ENCODE measurements around the gene CAPZB. TPM values are rescaled to one million over a fixed set of nuclear protein-coding genes. Genes with fewer than 3 reads are reported as not detected.

CAPZB gene
- total and polyA plus RNA-seq, 2 donors (not counting 3 experiments of a cell fraction or from before 2014, with no cell fraction given): 196 to 347 TPM

- Histone ChIP-seq H4K20me1 (replicated peaks; ENCODE audit: control insufficient read depth, extremely low read depth, insufficient read depth, low read length) (no peaks in the 10 kb centered on the region), H3K4me2 (ENCODE audit: insufficient read depth, low read length) (no peak overlapping the region), H3K36me3 (ENCODE audit: control insufficient read depth in 2 of 2, extremely low read depth in 1 of 2, insufficient read depth in 2 of 2, low read length in 2 of 2) (peaks cover 0 to 44% of the 10 kb centered on the region in 2 experiments), H3K9me3 (replicated peaks; ENCODE audit: control insufficient read depth, insufficient read depth, low read length) (no peaks in the 10 kb centered on the region), H3K9me1 (replicated peaks; ENCODE audit: control insufficient read depth, extremely low read depth, insufficient read depth, low read length) (no peaks in the 10 kb centered on the region), H3K4me1 (ENCODE audit: control insufficient read depth, extremely low read depth, insufficient read depth, low read length) (no peaks in the 10 kb centered on the region), H2AFZ (ENCODE audit: low read depth, low read length) (no peak overlapping the region), H3K27me3 (ENCODE audit: control insufficient read depth in 2 of 2, insufficient read depth in 2 of 2, low read length in 2 of 2) (no peaks in the 10 kb centered on the region), H3K4me3 (replicated peaks in 1 of 3; ENCODE audit: insufficient read depth in 1 of 3, low read depth in 1 of 3, low read length in 3 of 3) (no peak overlapping the region), H3K27ac (ENCODE audit: insufficient read depth, low read depth, low read length) (no peak overlapping the region), H3K9ac (replicated peaks; ENCODE audit: extremely low read depth, insufficient read depth, low read length) (no peak overlapping the region), H3K79me2 (ENCODE audit: control insufficient read depth, insufficient read depth, low read length) (no peaks in the 10 kb centered on the region)
- intact Hi-C loops (cut with micrococcal nuclease): no loop called here
- FAIRE-seq (no peak), DNase-seq (ENCODE audit: low read depth, low spot score) (no peak)
- ChIA-PET CTCF (interaction anchor here (0.8 to 10.6 kb wide), 4 partner anchors 36 to 313 kb away, joined by 3 to 99 read pairs (median 3); partner anchors contain the start of gene SLC66A1), POLR2A (no interaction called here)
- dilution Hi-C loops (cut with MboI; ENCODE audit: extremely low pct_ligation_motif_present, low sequenced_read_pairs): no loop called here
- no TSS peak for BruUV-seq (replicated peaks)
- TF ChIP-seq GATA2 (IDR thresholded peaks at IDR 0.05; ENCODE audit: insufficient read depth, insufficient read length, low read depth, low read length) (no peak), POLR2A (IDR thresholded peaks at IDR 0.05; ENCODE audit: low read depth, low read length) (no peak), MAX (IDR thresholded peaks at IDR 0.05; ENCODE audit: insufficient read depth, insufficient read length) (no peak), FOS (IDR thresholded peaks at IDR 0.05; ENCODE audit: borderline replicate concordance, insufficient read depth, low read length) (no peak), POLR2AphosphoS5 (IDR thresholded peaks at IDR 0.05; ENCODE audit: insufficient read depth, low read depth, low read length) (no peak), EZH2 (IDR thresholded peaks at IDR 0.05; ENCODE audit: borderline replicate concordance, low read depth, low read length, severe bottlenecking) (no peak), JUN (IDR thresholded peaks at IDR 0.05; ENCODE audit: borderline replicate concordance, insufficient read depth, insufficient read length, low read depth) (no peak), CTCF (IDR thresholded peaks at IDR 0.05; ENCODE audit: extremely low read depth in 1 of 2, insufficient read depth in 1 of 2, low read depth in 1 of 2, low read length in 2 of 2) (no peak), MYC (IDR thresholded peaks at IDR 0.05; ENCODE audit: low read depth, low read length) (no peak)
Observed at GRCh38 chr1:19348441-19349198, 136.7 kb downstream of the CAPZB start.
